ENCODE measurements around the gene NAIF1. TPM values are rescaled to one million over a fixed set of nuclear protein-coding genes. Genes with fewer than 3 reads are reported as not detected.
A peak's percentile ranks its signal among the peaks of the same experiment; 100 is the strongest.

Gene NAIF1
- total RNA-seq, 2 experiments from 2014 or later = 13.8 to 16.7 TPM

DNA sequence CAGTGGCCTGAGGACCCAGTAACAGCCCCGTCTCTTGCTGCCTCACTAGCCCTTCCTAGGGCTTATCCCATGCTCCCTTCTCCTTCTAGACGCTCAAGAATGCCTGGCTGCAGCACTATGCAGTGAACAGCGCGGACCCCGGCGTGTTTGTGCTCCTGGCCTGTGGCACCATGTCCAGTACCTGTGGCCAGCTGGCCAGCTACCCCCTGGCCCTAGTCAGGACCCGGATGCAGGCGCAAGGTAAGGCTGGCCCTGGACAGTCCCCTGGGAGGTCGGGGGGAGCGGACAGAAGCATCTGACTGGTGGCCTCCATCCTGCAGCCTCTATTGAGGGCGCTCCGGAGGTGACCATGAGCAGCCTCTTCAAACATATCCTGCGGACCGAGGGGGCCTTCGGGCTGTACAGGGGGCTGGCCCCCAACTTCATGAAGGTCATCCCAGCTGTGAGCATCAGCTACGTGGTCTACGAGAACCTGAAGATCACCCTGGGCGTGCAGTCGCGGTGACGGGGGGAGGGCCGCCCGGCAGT is 39.9 kb upstream of the NAIF1 start:
- CTCF ChIA-PET = interaction anchor here (1.5 to 1.8 kb wide), 2 partner anchors 10 to 14 kb away, joined by 3 to 19 read pairs; no protein-coding TSS in a partner anchor
- H3K4me1 Mint-ChIP-seq = peaks cover 9% of the 10 kb centered on the region
- DNase-seq (no peak), ATAC-seq (no peak)
- H3K27me3 Mint-ChIP-seq = no peaks in the 10 kb centered on the region
- no peak overlapping the region for H3K27ac Mint-ChIP-seq
- peaks cover 33% of the 10 kb centered on the region for H3K36me3 Mint-ChIP-seq
- H3K9me3 Mint-ChIP-seq (ENCODE audit: low read depth) = no peaks in the 10 kb centered on the region
- H3K4me3 Mint-ChIP-seq = no peak overlapping the region

DNA sequence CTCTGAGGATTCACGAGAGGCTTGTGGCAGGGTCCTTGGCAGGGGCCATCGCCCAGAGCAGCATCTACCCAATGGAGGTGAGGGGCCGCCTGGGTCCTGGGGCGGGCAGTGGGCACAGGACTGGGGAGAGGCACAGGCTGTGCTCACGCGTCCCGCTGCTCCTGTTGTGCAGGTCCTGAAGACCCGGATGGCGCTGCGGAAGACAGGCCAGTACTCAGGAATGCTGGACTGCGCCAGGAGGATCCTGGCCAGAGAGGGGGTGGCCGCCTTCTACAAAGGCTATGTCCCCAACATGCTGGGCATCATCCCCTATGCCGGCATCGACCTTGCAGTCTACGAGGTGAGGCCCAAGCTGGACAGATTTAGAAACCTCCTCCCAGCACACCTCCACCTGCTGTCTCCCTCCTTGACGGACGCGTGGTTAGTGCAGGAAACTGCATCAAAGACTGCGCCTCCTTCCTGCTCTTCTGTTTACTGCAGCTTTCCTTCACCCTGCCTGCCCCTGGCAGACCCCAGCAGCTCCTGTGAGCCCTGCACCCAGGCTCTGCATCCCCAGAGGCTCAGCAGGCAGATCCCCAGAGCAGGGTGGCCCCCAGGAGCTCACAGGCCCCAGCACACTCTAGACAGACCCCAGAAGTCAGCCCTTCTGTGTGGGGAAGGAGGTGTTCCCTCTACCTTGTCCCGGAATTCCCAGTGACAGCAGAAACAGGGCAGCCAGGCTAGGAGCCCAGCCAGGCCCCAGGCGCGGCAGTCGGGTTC is 39.2 kb upstream of the NAIF1 start:
- peaks cover 9% of the 10 kb centered on the region for H3K4me1 Mint-ChIP-seq
- ATAC-seq (no peak), DNase-seq (no peak)
- no peak overlapping the region for H3K4me3 Mint-ChIP-seq
- H3K27me3 Mint-ChIP-seq = no peaks in the 10 kb centered on the region
- no peak overlapping the region for H3K27ac Mint-ChIP-seq
- no peaks in the 10 kb centered on the region for H3K9me3 Mint-ChIP-seq (ENCODE audit: low read depth)
- peaks cover 36% of the 10 kb centered on the region for H3K36me3 Mint-ChIP-seq
- CTCF ChIA-PET = interaction anchor here (1.2 to 2.9 kb wide), 3 partner anchors 11 to 19 kb away, joined by 3 to 23 read pairs (median 3); no protein-coding TSS in a partner anchor

GRCh38 chr9:128105538-128106175 is 38.5 kb upstream of the NAIF1 start:
- Mint-ChIP-seq H3K36me3 (peaks cover 33% of the 10 kb centered on the region), H3K27me3 (no peaks in the 10 kb centered on the region), H3K9me3 (ENCODE audit: low read depth) (no peaks in the 10 kb centered on the region)

DNA sequence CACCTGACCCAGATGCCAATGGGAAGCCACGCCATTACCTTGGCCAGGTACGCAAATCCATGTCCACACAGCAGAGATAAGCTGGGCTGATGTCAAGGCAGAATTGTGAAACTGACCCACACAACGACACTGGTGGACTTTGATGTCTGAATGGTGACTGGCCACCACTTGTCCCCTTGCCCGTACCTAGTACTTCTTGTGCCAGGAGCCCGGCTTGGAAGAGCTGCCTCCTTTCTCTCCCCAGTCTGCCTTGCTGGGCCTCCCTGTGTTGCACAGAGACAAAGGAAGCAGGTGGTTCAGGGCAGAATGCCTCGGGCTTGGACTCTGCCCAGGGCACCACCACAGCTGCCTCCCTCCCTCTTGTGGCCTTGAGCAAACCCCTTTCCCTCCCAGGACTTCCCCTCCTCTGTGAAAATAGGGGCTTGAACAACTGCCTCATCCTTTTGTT is 37.1 kb upstream of the NAIF1 start:
- CTCF ChIA-PET = interaction anchor here (1.2 to 2.9 kb wide), 3 partner anchors 10 to 162 kb away, joined by 3 to 23 read pairs (median 4); no protein-coding TSS in a partner anchor
- H3K9me3 Mint-ChIP-seq (ENCODE audit: low read depth) = no peaks in the 10 kb centered on the region
- ATAC-seq (no peak), DNase-seq (no peak)
- H3K27ac Mint-ChIP-seq = no peak overlapping the region
- H3K36me3 Mint-ChIP-seq = peaks cover 29% of the 10 kb centered on the region
- H3K4me3 Mint-ChIP-seq = no peak overlapping the region
- H3K4me1 Mint-ChIP-seq = peaks cover 18% of the 10 kb centered on the region
- no peaks in the 10 kb centered on the region for H3K27me3 Mint-ChIP-seq

More at GRCh38 chr9:128105538-128106175, 38.5 kb upstream of the NAIF1 start:
- no peak for ATAC-seq
- CTCF ChIA-PET = interaction anchor here (0.6 to 2.9 kb wide), 4 partner anchors 11 to 163 kb away, joined by 3 to 23 read pairs (median 4); no protein-coding TSS in a partner anchor
- no peak overlapping the region for H3K4me3 Mint-ChIP-seq
- no peak for DNase-seq
- H3K27ac Mint-ChIP-seq = no peak overlapping the region
- H3K4me1 Mint-ChIP-seq = peaks cover 9% of the 10 kb centered on the region

GRCh38 chr9:128103589-128103962 is 36.5 kb upstream of the NAIF1 start:
- no peak overlapping the region for H3K4me3 Mint-ChIP-seq
- peak; percentile 35 for ATAC-seq
- CTCF ChIA-PET = interaction anchor here (1.6 to 2.1 kb wide), 2 partner anchors 14 to 159 kb away, joined by 3 to 8 read pairs; no protein-coding TSS in a partner anchor
- DNase-seq = no peak
- H3K4me1 Mint-ChIP-seq = peaks cover 22% of the 10 kb centered on the region
- no peaks in the 10 kb centered on the region for H3K9me3 Mint-ChIP-seq (ENCODE audit: low read depth)
- peak overlapping the region; percentile 61 for H3K27ac Mint-ChIP-seq
- H3K27me3 Mint-ChIP-seq = no peaks in the 10 kb centered on the region
- H3K36me3 Mint-ChIP-seq = peaks cover 29% of the 10 kb centered on the region

GRCh38 chr9:128102861-128103588 is 35.9 kb upstream of the NAIF1 start:
- Mint-ChIP-seq H3K4me1 (peaks cover 25% of the 10 kb centered on the region), H3K27me3 (no peaks in the 10 kb centered on the region), H3K27ac (peak overlapping the region; percentile 61), H3K9me3 (ENCODE audit: low read depth) (no peaks in the 10 kb centered on the region), H3K36me3 (peaks cover 29% of the 10 kb centered on the region), H3K4me3 (no peak overlapping the region)
- DNase-seq (no peak), ATAC-seq (peak; percentile 20)
- CTCF ChIA-PET = interaction anchor here (0.7 to 2.1 kb wide), 3 partner anchors 15 to 159 kb away, joined by 3 to 8 read pairs (median 3); no protein-coding TSS in a partner anchor

GRCh38 chr9:128102196-128102595 is 35.1 kb upstream of the NAIF1 start:
- no peaks in the 10 kb centered on the region for H3K9me3 Mint-ChIP-seq (ENCODE audit: low read depth)
- CTCF ChIA-PET = interaction anchor here (1.6 to 2.1 kb wide), 2 partner anchors 15 to 158 kb away, joined by 3 to 8 read pairs; no protein-coding TSS in a partner anchor
- peak overlapping the region; percentile 13 for H3K27ac Mint-ChIP-seq
- DNase-seq = no peak
- H3K4me3 Mint-ChIP-seq = no peak overlapping the region
- no peak for ATAC-seq
- peaks cover 26% of the 10 kb centered on the region for H3K4me1 Mint-ChIP-seq
- peaks cover 27% of the 10 kb centered on the region for H3K36me3 Mint-ChIP-seq
- H3K27me3 Mint-ChIP-seq = no peaks in the 10 kb centered on the region

DNA sequence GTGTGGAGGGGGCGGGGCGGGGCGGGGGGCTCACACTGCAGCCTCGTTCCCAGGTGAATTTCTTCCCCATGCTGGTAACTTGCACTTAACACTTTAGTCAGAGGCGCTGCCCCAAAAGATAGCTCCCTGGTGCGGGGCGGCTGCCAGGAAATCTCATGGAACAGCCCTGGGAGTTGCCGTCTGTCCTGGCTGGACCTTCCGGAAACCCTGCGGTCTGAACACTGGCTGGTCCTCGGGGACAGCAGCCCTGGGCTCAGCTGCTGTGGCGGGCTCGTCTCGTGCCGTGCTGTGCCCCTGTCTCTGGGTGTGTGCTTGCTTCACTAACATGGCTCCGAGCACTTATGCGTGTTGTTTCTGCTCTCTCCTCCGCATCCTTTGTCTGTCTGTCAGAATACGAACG is 34.6 kb upstream of the NAIF1 start:
- no peak overlapping the region for H3K27ac Mint-ChIP-seq
- ATAC-seq = no peak
- no peaks in the 10 kb centered on the region for H3K9me3 Mint-ChIP-seq (ENCODE audit: low read depth)
- H3K4me1 Mint-ChIP-seq = peaks cover 31% of the 10 kb centered on the region
- peaks cover 25% of the 10 kb centered on the region for H3K36me3 Mint-ChIP-seq
- no peaks in the 10 kb centered on the region for H3K27me3 Mint-ChIP-seq
- CTCF ChIA-PET = interaction anchor here (1.6 to 2.1 kb wide), 2 partner anchors 16 to 158 kb away, joined by 3 to 8 read pairs; no protein-coding TSS in a partner anchor
- no peak overlapping the region for H3K4me3 Mint-ChIP-seq
- DNase-seq = no peak

DNA sequence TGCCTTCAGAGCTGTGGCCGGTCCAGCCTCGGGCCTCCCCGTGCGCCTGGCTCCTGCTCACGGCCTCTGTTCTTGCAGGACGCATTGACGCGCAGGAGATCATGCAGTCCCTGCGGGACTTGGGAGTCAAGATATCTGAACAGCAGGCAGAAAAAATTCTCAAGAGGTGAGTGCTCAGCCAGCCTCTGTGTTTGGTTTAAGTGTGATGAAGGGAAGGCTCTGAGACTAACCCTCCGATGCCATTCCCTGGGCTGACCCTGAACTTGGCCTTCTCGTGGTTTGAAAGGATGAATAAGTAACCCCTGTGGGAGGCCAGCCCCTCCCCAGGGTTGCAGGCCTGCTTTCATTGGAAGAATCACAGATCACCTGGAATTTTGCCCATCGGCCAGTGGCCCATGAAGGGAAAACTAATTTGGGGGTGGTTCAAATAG is 34.1 kb upstream of the NAIF1 start:
- H3K4me1 Mint-ChIP-seq = peaks cover 32% of the 10 kb centered on the region
- no peak overlapping the region for H3K4me3 Mint-ChIP-seq
- ATAC-seq (no peak), DNase-seq (no peak)
- no peak overlapping the region for H3K27ac Mint-ChIP-seq
- no peaks in the 10 kb centered on the region for H3K9me3 Mint-ChIP-seq (ENCODE audit: low read depth)
- CTCF ChIA-PET = interaction anchor here (1.5 kb wide), 1 partner anchor 16 kb away, joined by 7 read pairs; no protein-coding TSS in a partner anchor
- no peaks in the 10 kb centered on the region for H3K27me3 Mint-ChIP-seq
- H3K36me3 Mint-ChIP-seq = peaks cover 23% of the 10 kb centered on the region

GRCh38 chr9:128100581-128100980 is 33.5 kb upstream of the NAIF1 start:
- CTCF ChIA-PET = interaction anchor here (1.5 kb wide), 1 partner anchor 17 kb away, joined by 7 read pairs; no protein-coding TSS in a partner anchor
- Mint-ChIP-seq H3K4me3 (no peak overlapping the region), H3K9me3 (ENCODE audit: low read depth) (no peaks in the 10 kb centered on the region), H3K4me1 (peaks cover 32% of the 10 kb centered on the region), H3K27me3 (no peaks in the 10 kb centered on the region), H3K36me3 (peaks cover 22% of the 10 kb centered on the region), H3K27ac (peak overlapping the region; percentile 18)
- no peak for ATAC-seq
- DNase-seq = no peak

DNA sequence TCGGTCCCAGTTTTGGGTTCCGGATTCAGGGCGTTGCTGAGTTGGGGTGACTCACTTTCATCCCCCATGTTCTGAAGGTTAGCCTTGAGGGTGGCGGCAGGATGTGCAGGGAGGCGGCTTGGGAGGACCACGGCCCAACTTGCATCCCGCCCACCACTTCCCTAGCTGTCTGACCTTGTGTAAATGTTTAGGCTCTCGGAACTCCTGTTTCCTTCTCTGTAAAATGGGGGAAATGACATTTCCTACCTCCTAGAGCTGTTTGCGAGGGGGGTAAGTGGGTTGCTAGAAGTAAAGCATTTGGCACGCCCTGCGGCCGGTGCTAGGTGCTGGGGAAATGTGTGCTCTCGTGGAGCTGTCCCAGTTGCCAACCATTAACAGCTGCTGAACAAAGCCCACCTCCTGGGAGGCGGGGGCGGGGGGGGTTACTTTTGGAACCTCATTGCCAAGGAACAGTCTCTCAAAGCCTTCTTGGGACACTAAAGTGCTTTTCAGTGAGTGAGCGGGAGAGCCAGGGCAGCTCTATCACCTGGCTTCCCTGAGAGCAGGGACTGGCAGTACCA is 32.9 kb upstream of the NAIF1 start:
- no peak for DNase-seq
- no peaks in the 10 kb centered on the region for H3K27me3 Mint-ChIP-seq
- no peaks in the 10 kb centered on the region for H3K9me3 Mint-ChIP-seq (ENCODE audit: low read depth)
- peaks cover 32% of the 10 kb centered on the region for H3K4me1 Mint-ChIP-seq
- no peak for ATAC-seq
- CTCF ChIA-PET = interaction anchor here (1.5 kb wide), 1 partner anchor 18 kb away, joined by 7 read pairs; no protein-coding TSS in a partner anchor
- peak overlapping the region; percentile 18 for H3K27ac Mint-ChIP-seq
- no peak overlapping the region for H3K4me3 Mint-ChIP-seq
- H3K36me3 Mint-ChIP-seq = peaks cover 21% of the 10 kb centered on the region

DNA sequence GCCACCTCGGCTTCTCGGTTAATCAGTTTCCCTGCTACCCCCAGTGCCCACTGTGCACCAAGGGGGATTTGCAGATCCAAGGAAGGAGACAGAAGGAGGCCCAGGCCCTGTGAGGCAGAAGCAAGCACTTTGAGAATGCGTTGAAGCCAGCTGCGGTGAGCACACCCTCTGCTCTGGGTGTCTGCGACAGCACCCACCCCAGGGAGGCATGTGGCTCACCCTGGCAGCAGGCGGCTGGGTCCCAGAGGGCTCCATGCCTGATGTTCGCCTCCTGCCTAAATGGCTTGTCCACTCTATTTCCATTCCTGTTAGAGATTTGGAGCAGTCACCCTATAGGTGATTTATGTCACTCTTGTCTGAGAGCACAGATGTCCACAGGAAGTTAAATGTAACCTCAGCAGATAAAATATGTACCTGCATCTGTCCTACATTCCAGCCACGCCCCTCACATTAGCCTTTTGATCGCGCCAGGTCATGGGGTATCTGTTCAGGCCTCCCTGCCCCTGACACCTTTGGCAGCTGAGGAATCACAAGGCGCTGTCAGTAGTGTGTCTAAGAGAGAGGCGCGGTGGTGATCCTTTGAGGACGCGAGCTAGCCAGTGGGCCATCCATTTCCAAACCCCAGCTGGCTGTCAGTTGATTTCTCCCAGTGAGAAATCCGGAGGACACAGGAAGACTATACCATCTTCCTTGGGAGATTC is 32.3 kb upstream of the NAIF1 start:
- Mint-ChIP-seq H3K36me3 (peaks cover 19% of the 10 kb centered on the region), H3K27me3 (no peaks in the 10 kb centered on the region), H3K9me3 (ENCODE audit: low read depth) (no peaks in the 10 kb centered on the region), H3K4me1 (peaks cover 37% of the 10 kb centered on the region), H3K4me3 (no peak overlapping the region), H3K27ac (no peak overlapping the region)
- no peak for DNase-seq
- no peak for ATAC-seq
- CTCF ChIA-PET = interaction anchor here (1.6 kb wide), 1 partner anchor 16 kb away, joined by 5 read pairs; no protein-coding TSS in a partner anchor

All from activated CD8-positive, alpha-beta memory T cell treated with anti-CD3 and anti-CD28 coated beads, Interleukin-2, amount 10 ng/mL, durations not matched to agents 7 days and 5 days (primary cell).